ENCODE data around the gene CIAO1. TPM values are rescaled to one million over a fixed set of nuclear protein-coding genes. Genes with fewer than 3 reads are reported as not detected.

Gene CIAO1
- total and polyA plus RNA-seq, 2 donors (not counting 1 experiment from before 2014, with no cell fraction given) = 57.4 to 101 TPM

GRCh38 chr2:96233880-96234316 is 32.1 kb upstream of the CIAO1 start:
- no peaks in the 10 kb centered on the region for H3K79me2 ChIP-seq (ENCODE audit: control insufficient read depth, insufficient read depth, low read length)
- H3K27me3 ChIP-seq (ENCODE audit: control insufficient read depth, insufficient read depth, low read length) = no peaks in the 10 kb centered on the region
- no peak overlapping the region for H3K4me3 ChIP-seq (replicated peaks in 1 of 4; ENCODE audit: control extremely low read depth in 1 of 4, insufficient read depth in 1 of 4, low read depth in 3 of 4, low read length in 4 of 4)
- no peaks in the 10 kb centered on the region for H3K36me3 ChIP-seq (ENCODE audit: control insufficient read depth, insufficient read depth, low read length)
- no peak overlapping the region for H3K4me2 ChIP-seq (ENCODE audit: extremely low read depth, insufficient read depth, low read length)
- H3K27ac ChIP-seq (ENCODE audit: insufficient read depth, low read length) = no peak overlapping the region
- no peak overlapping the region for H3K9ac ChIP-seq (ENCODE audit: insufficient read depth, low read length)
- H3K4me1 ChIP-seq (ENCODE audit: control insufficient read depth, extremely low read depth, insufficient read depth, low read length) = no peaks in the 10 kb centered on the region
- H3K9me3 ChIP-seq (ENCODE audit: control insufficient read depth, insufficient read depth, low read depth, low read length) = no peaks in the 10 kb centered on the region
- no peak for TF ChIP-seq CTCF (conservative IDR thresholded peaks at IDR 0.05 in 1 of 2, IDR thresholded peaks at IDR 0.05 in 1 of 2; ENCODE audit: low read depth in 1 of 2, low read length in 2 of 2)
- no peak for TF ChIP-seq EZH2 (IDR thresholded peaks at IDR 0.05; ENCODE audit: low read length, missing control alignments)
- no peak overlapping the region for H2AFZ ChIP-seq (ENCODE audit: low read length)
- DNase-seq (ENCODE audit: low read depth in 2 of 2) = no peak
- no peaks in the 10 kb centered on the region for H4K20me1 ChIP-seq (ENCODE audit: control insufficient read depth, extremely low read depth, insufficient read depth, low read length)

- Histone ChIP-seq H3K79me2 (ENCODE audit: control insufficient read depth, insufficient read depth, low read length) (no peaks in the 10 kb centered on the region), H3K9me3 (ENCODE audit: control insufficient read depth, insufficient read depth, low read depth, low read length) (no peaks in the 10 kb centered on the region), H2AFZ (ENCODE audit: low read length) (no peak overlapping the region), H4K20me1 (ENCODE audit: control insufficient read depth, extremely low read depth, insufficient read depth, low read length) (no peaks in the 10 kb centered on the region), H3K4me2 (ENCODE audit: extremely low read depth, insufficient read depth, low read length) (no peak overlapping the region), H3K9ac (ENCODE audit: insufficient read depth, low read length) (no peak overlapping the region), H3K4me1 (ENCODE audit: control insufficient read depth, extremely low read depth, insufficient read depth, low read length) (peaks cover 1% of the 10 kb centered on the region), H3K27me3 (ENCODE audit: control insufficient read depth, insufficient read depth, low read length) (no peaks in the 10 kb centered on the region), H3K27ac (ENCODE audit: insufficient read depth, low read length) (no peak overlapping the region), H3K4me3 (replicated peaks in 1 of 4; ENCODE audit: control extremely low read depth in 1 of 4, insufficient read depth in 1 of 4, low read depth in 3 of 4, low read length in 4 of 4) (no peak overlapping the region), H3K36me3 (ENCODE audit: control insufficient read depth, insufficient read depth, low read length) (no peaks in the 10 kb centered on the region)
- no peak for DNase-seq (ENCODE audit: low read depth in 2 of 2)
- TF ChIP-seq EZH2 (IDR thresholded peaks at IDR 0.05; ENCODE audit: low read length, missing control alignments) (no peak), CTCF (conservative IDR thresholded peaks at IDR 0.05 in 1 of 2, IDR thresholded peaks at IDR 0.05 in 1 of 2; ENCODE audit: low read depth in 1 of 2, low read length in 2 of 2) (no peak)
Measured at GRCh38 chr2:96236882-96237281, 29.1 kb upstream of the CIAO1 start.

- TF ChIP-seq EZH2 (IDR thresholded peaks at IDR 0.05; ENCODE audit: low read length, missing control alignments) = no peak
- TF ChIP-seq CTCF (conservative IDR thresholded peaks at IDR 0.05 in 1 of 2, IDR thresholded peaks at IDR 0.05 in 1 of 2; ENCODE audit: low read depth in 1 of 2, low read length in 2 of 2) = no peak
- no peak overlapping the region for H3K27ac ChIP-seq (ENCODE audit: insufficient read depth, low read length)
- H3K27me3 ChIP-seq (ENCODE audit: control insufficient read depth, insufficient read depth, low read length) = no peaks in the 10 kb centered on the region
- no peak overlapping the region for H3K9ac ChIP-seq (ENCODE audit: insufficient read depth, low read length)
- no peak overlapping the region for H3K4me3 ChIP-seq (replicated peaks in 1 of 4; ENCODE audit: control extremely low read depth in 1 of 4, insufficient read depth in 1 of 4, low read depth in 3 of 4, low read length in 4 of 4)
- no peaks in the 10 kb centered on the region for H3K79me2 ChIP-seq (ENCODE audit: control insufficient read depth, insufficient read depth, low read length)
- no peaks in the 10 kb centered on the region for H3K9me3 ChIP-seq (ENCODE audit: control insufficient read depth, insufficient read depth, low read depth, low read length)
- no peaks in the 10 kb centered on the region for H3K36me3 ChIP-seq (ENCODE audit: control insufficient read depth, insufficient read depth, low read length)
- peaks cover 2% of the 10 kb centered on the region for H3K4me1 ChIP-seq (ENCODE audit: control insufficient read depth, extremely low read depth, insufficient read depth, low read length)
- no peak for DNase-seq (ENCODE audit: low read depth in 2 of 2)
- H3K4me2 ChIP-seq (ENCODE audit: extremely low read depth, insufficient read depth, low read length) = no peak overlapping the region
- H2AFZ ChIP-seq (ENCODE audit: low read length) = no peak overlapping the region
- no peaks in the 10 kb centered on the region for H4K20me1 ChIP-seq (ENCODE audit: control insufficient read depth, extremely low read depth, insufficient read depth, low read length)
Measured at GRCh38 chr2:96238266-96238665, 27.8 kb upstream of the CIAO1 start.
